Measurements from ENCODE around the gene NSUN3.

The NSUN3 gene

DNA sequence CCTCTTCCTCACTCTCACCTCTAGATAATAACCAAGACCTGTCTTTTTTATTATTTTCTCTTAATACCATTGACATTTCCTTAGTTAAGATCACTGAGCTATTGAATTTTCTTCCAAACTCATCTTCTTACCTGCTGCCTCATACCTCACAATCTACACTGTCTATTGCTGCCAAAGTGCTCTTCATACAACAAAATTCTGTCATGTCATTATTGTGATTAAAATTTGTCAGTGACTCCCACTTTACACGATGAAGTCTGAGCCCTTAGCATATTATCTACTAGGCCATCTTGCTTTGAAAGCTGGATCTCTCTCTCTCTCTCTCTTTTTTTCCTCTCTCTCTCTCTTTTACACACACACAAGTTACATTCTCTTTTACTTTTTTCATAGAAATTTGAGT is 73.3 kb downstream of the NSUN3 start:
- Mint-ChIP-seq H3K27ac (no peak overlapping the region), H3K9me3 (peaks cover 3% of the 10 kb centered on the region), H3K4me1 (no peaks in the 10 kb centered on the region), H3K36me3 (no peaks in the 10 kb centered on the region), H3K4me3 (no peak overlapping the region), H3K27me3 (no peaks in the 10 kb centered on the region)
- no peak for ATAC-seq

DNA sequence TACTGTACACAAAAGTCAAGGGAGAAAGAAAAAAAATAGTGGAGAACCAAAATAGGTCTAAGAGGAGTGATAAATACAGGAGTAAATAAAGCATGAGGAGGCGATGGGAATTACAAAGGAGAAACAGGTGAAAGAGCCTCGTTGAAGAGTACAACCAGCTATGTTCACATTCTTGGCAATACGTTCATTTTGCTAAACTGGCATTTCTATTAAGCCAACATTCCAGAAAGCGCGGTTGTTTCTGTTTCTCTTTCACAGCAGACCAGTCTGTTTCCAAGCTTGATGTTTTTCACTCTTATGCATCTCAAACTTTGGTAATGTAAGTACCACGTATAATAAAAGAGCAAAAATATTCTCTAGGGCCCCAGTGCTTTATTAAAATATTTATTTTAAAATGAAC is 74.5 kb downstream of the NSUN3 start:
- Mint-ChIP-seq H3K27me3 (no peaks in the 10 kb centered on the region), H3K27ac (no peak overlapping the region), H3K4me1 (no peaks in the 10 kb centered on the region)

DNA sequence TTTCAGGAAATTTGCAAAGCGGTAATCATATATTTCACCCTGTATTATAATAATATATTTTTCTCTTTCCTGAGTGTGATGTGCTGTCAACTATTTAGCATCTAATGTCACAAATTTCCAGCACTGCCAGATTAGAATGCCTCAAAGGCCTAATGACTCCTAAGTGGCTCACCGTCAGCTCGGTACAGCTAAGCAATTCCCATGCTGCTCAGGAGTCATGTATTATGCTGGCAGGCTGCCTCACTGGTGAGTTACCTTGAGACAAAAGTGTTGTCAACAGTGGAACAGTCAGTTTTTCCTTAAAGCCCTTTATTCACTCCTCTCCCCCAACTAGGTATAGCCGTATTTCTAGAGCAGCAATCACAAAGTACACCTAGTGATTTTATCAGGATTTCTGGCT is 83.6 kb downstream of the NSUN3 start:
- no peak overlapping the region for H3K27ac Mint-ChIP-seq
- no peak overlapping the region for H3K4me3 Mint-ChIP-seq
- H3K9me3 Mint-ChIP-seq = no peaks in the 10 kb centered on the region
- ATAC-seq = no peak
- no peaks in the 10 kb centered on the region for H3K4me1 Mint-ChIP-seq
- H3K36me3 Mint-ChIP-seq = no peaks in the 10 kb centered on the region
- H3K27me3 Mint-ChIP-seq = peaks cover under 1% of the 10 kb centered on the region

More for the DNA sequence above, 74.5 kb downstream of the NSUN3 start:
- Mint-ChIP-seq H3K9me3 (peaks cover 3% of the 10 kb centered on the region), H3K36me3 (no peaks in the 10 kb centered on the region), H3K4me3 (no peak overlapping the region)
- ATAC-seq = no peak

DNA sequence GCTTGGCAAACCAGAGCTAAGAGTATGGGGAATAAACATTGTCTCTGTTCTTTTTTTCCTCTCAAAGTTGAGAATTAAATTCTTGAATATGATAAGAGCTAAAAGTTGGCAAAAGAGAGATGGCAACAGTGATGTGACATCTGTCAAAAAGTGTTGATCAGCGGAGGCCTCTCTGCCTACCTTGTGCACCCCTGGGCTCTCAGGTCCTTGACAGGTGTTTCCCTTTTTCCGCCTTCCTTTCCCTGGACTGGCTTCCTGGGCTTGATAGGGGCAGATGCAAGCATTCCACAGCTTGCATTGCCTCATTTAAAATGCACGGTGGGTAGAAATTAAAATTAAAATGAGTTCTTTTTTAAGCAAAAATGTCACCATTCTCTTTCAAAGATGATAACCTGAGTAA is 84.2 kb downstream of the NSUN3 start:
- no peak overlapping the region for H3K27ac Mint-ChIP-seq
- no peaks in the 10 kb centered on the region for H3K4me1 Mint-ChIP-seq
- no peaks in the 10 kb centered on the region for H3K9me3 Mint-ChIP-seq
- H3K4me3 Mint-ChIP-seq = no peak overlapping the region
- H3K27me3 Mint-ChIP-seq = peaks cover 6% of the 10 kb centered on the region
- no peak for ATAC-seq
- no peaks in the 10 kb centered on the region for H3K36me3 Mint-ChIP-seq

DNA sequence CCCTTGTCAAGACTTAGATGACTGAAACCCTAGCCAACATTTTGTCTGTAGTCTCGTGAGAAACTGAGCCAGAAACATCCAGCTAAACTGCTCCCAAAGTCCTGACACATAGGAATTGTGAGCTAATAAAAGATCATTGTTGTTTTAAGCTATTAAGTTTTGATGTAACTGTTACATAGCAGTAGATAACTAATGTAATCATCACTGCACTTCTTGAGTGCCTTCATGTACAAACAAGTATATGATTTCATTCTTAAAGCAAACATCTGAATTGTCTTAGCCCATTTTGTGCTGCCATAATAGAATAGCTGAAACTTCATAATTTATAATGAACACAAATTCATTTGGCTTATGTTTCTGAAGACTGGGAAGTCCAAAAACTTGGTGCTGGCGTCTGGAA is 87.3 kb downstream of the NSUN3 start:
- ATAC-seq = no peak
- Mint-ChIP-seq H3K27me3 (peaks cover 9% of the 10 kb centered on the region), H3K36me3 (no peaks in the 10 kb centered on the region), H3K4me3 (no peak overlapping the region), H3K4me1 (no peaks in the 10 kb centered on the region), H3K9me3 (no peaks in the 10 kb centered on the region), H3K27ac (no peak overlapping the region)

DNA sequence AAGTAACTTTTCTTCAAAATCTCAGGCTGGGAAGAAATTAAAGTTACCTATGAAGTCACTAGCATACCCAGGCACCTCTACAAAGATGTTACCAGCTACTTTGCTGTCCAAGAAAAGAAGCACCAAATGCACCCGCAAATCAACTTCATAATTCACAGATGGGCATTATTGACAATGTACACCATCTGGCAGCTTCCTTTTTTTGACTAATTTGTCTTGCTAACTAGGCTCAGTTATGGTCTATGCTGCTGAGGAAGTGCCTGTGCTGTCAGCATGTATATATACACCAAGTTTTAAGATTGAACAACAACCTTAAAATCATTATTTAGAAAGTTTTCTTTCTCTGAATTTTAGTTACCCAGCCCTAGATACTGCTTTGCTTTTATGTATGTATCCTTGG is 93.8 kb downstream of the NSUN3 start:
- ATAC-seq = no peak
- Mint-ChIP-seq H3K36me3 (no peaks in the 10 kb centered on the region), H3K9me3 (no peaks in the 10 kb centered on the region), H3K4me3 (no peak overlapping the region), H3K27ac (no peak overlapping the region), H3K4me1 (no peaks in the 10 kb centered on the region), H3K27me3 (peaks cover 7% of the 10 kb centered on the region)

DNA sequence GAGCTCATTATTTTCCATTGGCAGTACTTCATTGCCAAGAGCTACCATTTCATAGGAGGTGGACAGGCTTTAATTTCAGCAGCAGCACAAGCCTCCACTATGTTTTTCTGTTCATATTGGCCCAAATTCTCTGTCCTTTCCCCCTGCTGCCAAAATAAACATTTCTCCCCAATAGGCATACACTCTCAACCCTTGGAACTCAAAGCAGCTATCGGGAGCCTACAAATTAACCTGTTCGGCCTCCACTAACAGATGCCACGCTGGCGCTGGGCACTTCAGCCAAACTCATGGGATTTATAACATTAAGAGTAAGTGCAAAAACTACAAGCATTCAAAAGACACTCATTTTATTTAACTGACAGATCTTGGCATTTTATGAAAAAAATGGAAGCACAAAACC is 95.7 kb downstream of the NSUN3 start:
- Mint-ChIP-seq H3K27me3 (no peaks in the 10 kb centered on the region), H3K9me3 (no peaks in the 10 kb centered on the region), H3K36me3 (no peaks in the 10 kb centered on the region), H3K4me3 (no peak overlapping the region), H3K4me1 (no peaks in the 10 kb centered on the region), H3K27ac (no peak overlapping the region)
- no peak for ATAC-seq

DNA sequence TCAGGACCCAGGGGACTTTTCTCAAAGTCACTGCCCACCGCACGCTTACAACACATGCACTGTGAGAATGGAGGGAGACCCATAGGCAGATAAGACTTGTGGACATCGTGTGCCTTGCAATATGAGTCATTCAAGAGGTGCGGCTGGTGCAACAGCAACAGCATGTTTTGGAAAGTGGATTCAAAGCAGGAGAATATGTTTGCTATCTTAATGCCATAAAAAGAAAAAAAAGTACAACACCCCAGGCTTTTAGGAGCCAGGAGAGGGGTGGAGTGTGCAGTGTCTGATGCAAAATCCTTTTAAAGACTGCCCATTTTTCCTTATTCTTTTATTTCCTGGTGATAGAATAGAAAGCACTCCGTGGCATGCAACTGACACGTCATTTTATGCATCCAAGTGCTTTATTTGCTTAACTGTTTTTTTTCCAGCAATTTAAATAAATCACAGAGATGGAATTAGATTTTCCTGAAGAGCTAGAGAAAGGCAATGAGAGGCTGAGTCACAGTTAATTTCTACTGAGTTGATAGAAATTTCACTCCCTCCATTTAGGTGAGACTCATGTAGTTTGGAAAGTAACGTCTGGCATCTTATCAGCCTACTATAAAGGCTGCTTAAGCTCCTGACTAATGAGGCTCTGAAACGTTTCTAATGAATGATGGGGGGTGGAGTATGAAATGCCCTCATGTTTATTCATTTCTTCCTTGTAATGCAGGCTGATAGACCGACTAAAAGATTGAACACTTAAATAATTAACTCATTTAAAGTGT is 96.4 kb downstream of the NSUN3 start:
- H3K36me3 Mint-ChIP-seq = no peaks in the 10 kb centered on the region
- no peak for ATAC-seq
- no peak overlapping the region for H3K27ac Mint-ChIP-seq
- no peaks in the 10 kb centered on the region for H3K27me3 Mint-ChIP-seq
- H3K4me3 Mint-ChIP-seq = no peak overlapping the region
- H3K4me1 Mint-ChIP-seq = no peaks in the 10 kb centered on the region
- H3K9me3 Mint-ChIP-seq = no peaks in the 10 kb centered on the region

DNA sequence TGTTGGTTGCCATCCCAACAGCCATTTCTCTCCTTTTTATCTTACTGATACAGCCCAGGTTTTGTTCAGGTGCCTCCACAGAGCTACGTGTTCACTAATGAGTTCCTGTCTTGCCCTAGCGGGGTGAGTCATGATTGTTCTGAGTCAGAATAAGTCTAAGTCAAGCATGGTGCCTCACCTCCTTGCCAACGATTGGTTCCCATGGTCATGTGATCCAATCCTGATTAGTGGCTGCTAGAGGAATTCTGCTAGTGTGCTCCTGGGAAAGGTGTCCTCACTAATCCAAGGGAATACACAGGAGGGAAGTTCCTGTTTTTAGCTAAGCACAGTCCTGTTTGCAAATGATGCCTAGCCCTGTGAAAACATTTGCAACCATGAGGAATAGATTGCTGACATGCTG is 99.8 kb downstream of the NSUN3 start:
- no peaks in the 10 kb centered on the region for H3K36me3 Mint-ChIP-seq
- no peak overlapping the region for H3K27ac Mint-ChIP-seq
- no peak overlapping the region for H3K4me3 Mint-ChIP-seq
- H3K9me3 Mint-ChIP-seq = no peaks in the 10 kb centered on the region
- ATAC-seq = no peak
- H3K4me1 Mint-ChIP-seq = no peaks in the 10 kb centered on the region
- no peaks in the 10 kb centered on the region for H3K27me3 Mint-ChIP-seq

DNA sequence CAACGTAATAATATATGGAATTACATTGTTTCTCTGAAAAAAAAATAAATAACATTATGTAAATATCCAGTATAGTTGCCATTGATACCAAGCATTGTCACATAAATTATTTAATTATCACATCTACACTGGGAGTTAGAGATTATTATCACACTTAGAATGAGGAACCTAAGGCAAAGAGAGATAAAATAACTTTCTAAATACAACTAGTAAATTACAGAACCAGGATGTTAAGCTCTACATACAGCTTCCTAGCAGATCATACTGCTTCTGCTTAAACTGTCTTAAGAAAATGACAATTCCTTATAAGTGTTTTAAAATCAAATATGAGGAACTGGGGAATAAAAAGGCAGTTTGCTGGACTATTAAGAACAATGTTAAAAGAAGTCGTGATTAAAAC is 104.5 kb downstream of the NSUN3 start:
- Mint-ChIP-seq H3K27me3 (no peaks in the 10 kb centered on the region), H3K4me3 (no peak overlapping the region), H3K27ac (no peak overlapping the region), H3K9me3 (no peaks in the 10 kb centered on the region), H3K4me1 (no peaks in the 10 kb centered on the region), H3K36me3 (no peaks in the 10 kb centered on the region)
- no peak for ATAC-seq

DNA sequence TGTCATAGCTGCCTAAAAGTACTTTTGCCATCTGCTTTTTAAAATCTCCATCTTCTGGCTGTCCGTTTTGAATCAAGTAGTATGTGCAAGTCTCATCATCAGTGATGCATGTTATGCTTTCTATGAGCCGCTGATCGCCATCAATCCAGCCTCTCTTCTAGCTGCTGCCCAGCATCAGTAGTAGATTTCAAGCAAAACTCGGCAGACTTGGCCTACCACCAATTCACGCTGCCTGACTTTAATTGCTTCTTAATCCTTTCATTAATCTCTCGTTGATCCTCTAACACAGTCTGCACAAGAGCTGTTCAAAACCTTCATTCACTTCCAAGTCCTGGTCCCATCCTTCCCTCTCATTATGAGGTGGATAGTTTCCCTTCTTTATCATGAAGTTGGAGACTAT is 104.9 kb downstream of the NSUN3 start:
- Mint-ChIP-seq H3K27ac (no peak overlapping the region), H3K4me1 (no peaks in the 10 kb centered on the region), H3K27me3 (no peaks in the 10 kb centered on the region), H3K36me3 (no peaks in the 10 kb centered on the region), H3K4me3 (no peak overlapping the region), H3K9me3 (no peaks in the 10 kb centered on the region)
- no peak for ATAC-seq

DNA sequence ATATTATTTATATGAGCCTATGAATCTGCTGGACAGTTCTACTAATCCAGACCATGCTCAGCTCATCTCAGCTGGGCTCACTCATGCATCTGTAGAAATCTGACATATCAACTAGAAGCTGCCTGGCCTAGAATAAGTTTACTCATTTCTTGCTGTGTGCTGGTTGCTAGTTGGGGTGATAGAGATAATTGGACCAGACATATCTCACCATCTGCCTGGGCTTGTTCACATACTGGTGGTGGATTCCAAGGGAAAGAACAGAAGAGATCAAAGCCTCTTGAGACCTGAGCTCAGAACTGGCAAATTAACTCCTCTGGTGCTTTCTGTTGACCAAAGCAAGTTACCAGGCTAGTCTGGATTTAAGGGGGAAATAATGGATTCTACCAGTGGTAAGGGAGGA is 109.1 kb downstream of the NSUN3 start:
- no peak for ATAC-seq
- no peak overlapping the region for H3K27ac Mint-ChIP-seq
- no peaks in the 10 kb centered on the region for H3K27me3 Mint-ChIP-seq
- H3K9me3 Mint-ChIP-seq = no peaks in the 10 kb centered on the region
- no peak overlapping the region for H3K4me3 Mint-ChIP-seq
- H3K36me3 Mint-ChIP-seq = no peaks in the 10 kb centered on the region
- H3K4me1 Mint-ChIP-seq = no peaks in the 10 kb centered on the region

DNA sequence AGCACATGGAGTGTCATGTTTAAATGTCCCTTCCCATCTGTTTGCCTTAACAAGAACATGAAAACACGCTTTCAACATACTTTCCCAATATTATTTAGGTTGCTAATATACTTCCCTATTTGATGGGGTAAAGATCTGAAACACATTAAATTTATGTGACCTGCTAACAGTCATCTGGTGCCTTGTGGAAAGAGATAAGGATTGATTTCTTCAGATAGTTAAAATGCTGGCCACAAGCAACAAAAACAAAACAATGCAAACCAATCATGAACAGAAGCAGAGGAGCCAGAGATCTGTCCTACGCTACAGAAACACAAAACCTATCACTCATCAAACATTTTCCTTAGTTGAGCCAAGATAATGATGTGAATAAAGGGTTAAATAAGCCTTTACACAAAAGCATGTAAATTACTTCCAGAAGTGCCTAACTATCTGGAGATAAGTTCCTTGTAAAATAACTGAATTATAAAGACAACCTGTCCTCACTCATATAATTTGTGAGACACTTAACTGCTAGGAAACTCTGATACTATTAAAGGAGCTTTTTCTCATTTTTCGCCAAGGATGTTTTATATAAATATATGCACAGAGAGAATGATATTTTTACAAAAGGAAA is 109.9 kb downstream of the NSUN3 start:
- Mint-ChIP-seq H3K9me3 (no peaks in the 10 kb centered on the region), H3K4me1 (no peaks in the 10 kb centered on the region), H3K36me3 (no peaks in the 10 kb centered on the region), H3K27me3 (no peaks in the 10 kb centered on the region), H3K4me3 (no peak overlapping the region), H3K27ac (no peak overlapping the region)
- no peak for ATAC-seq

DNA sequence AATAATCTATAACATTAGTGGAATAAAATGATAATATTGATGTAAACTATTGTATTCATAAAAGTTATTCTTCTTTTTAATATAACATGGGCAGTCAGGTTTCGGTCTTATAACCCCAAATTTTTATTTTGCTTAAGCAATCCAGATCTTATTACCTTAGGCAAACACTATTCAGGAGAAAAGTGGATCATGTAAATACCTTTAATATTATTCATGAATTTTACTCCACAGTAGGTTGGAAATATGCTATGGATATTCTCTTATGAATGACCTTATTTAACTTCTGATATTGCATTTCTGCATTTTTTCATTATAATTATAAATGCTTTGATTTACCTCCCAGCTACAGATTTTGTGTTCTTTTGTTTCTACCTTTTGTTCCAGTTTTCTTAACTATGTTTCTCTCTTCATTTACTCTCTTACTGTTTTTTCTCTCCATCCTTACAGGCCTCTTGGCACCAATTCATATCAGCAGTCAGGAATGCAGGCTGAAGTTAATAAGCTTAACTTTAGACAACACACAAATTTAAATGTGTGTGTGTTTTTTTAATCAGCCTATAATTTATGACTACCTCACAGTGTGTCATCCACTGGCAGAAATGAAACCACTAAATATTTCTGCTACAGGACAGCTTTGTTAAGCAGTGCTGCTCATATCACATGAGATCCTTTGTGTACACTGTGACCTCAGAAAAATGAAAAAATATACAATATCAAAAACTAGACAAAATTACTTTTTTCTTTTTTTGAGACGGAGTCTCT is 111.0 kb downstream of the NSUN3 start:
- no peaks in the 10 kb centered on the region for H3K36me3 Mint-ChIP-seq
- no peaks in the 10 kb centered on the region for H3K9me3 Mint-ChIP-seq
- H3K4me1 Mint-ChIP-seq = no peaks in the 10 kb centered on the region
- H3K4me3 Mint-ChIP-seq = no peak overlapping the region
- H3K27ac Mint-ChIP-seq = no peak overlapping the region
- H3K27me3 Mint-ChIP-seq = no peaks in the 10 kb centered on the region
- no peak for ATAC-seq

DNA sequence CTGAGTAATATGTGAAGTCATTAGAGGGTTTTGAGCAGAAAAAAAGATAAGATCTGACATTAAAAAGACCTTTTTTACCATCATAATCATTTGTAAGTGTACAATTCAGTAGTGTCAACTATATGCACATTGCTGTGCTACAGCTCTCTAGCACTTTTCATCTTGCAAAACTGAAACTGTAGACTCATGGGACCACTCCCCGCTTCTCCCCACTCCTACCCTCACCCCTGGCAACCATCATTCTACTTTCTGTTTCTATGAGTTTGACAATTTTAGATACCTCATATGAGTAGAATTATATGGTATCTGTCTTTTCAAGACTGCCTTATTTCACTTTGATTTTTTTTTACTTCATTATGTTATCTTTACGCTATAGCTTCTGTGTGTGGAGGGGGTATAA is 112.8 kb downstream of the NSUN3 start:
- ATAC-seq = no peak

More for the DNA sequence above, 112.8 kb downstream of the NSUN3 start:
- H3K36me3 Mint-ChIP-seq = no peaks in the 10 kb centered on the region
- H3K27me3 Mint-ChIP-seq = no peaks in the 10 kb centered on the region
- H3K4me1 Mint-ChIP-seq = no peaks in the 10 kb centered on the region
- no peak overlapping the region for H3K27ac Mint-ChIP-seq
- no peaks in the 10 kb centered on the region for H3K9me3 Mint-ChIP-seq
- no peak overlapping the region for H3K4me3 Mint-ChIP-seq
